ENCODE results near the gene RPL28.
"Not testable (repeated sequence)": the region's sequence is repeated elsewhere in the genome, so short reads cannot be mapped to it uniquely, and the experiment has no call there.

Gene RPL28

GRCh38 chr19:55432241-55432959 lies 46.7 kb downstream of the RPL28 start:
- no peak for DNase-seq

DNA sequence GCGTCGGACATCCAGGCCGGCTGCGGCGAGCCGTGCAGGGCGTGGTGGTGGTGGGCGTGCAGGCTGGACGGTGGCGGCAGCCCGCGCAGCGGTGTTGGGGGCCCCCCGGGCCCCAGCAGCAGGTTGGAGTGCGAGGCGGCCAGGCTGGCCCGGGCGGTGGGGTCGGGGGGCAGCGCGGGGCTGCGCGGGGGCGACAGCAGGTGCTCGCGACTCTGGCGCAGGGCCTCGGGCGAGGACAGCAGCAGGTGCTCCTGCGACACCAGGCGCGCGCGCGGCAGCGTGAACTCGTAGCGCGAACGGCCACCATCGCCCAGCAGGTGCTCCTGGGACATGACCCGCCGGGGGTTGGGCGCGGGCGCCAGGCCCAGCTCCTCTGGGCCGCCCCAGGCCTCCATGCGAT lies 47.6 kb downstream of the RPL28 start:
- no peak for DNase-seq

DNA sequence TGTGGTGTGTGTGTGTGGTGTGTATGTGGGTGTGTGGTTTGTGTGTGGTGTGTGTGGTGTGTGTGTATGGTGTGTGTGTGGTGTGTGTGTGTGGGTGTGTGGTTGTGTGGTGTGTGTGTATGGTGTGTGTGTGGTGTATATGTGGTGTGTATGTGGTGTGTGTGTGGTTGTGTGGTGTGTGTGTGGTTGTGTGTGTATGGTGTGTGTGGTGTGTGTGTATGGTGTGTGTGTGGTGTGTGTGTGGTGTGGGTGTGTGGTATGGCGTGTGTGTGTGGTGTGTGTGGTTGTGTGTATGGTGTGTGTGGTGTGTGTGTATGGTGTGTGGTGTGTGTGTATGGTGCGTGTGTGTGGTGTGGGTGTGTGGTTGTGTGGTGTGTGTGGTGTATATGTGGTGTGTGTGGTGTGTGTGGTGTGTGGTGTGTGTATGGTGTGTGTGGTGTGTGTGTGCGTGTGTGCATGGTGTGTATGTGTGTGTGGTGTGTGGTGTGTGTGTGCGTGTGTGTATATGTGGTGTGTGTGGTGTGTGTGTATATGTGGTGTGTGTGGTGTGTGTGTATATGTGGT lies 48.7 kb downstream of the RPL28 start:
- DNase-seq: no peak

DNA sequence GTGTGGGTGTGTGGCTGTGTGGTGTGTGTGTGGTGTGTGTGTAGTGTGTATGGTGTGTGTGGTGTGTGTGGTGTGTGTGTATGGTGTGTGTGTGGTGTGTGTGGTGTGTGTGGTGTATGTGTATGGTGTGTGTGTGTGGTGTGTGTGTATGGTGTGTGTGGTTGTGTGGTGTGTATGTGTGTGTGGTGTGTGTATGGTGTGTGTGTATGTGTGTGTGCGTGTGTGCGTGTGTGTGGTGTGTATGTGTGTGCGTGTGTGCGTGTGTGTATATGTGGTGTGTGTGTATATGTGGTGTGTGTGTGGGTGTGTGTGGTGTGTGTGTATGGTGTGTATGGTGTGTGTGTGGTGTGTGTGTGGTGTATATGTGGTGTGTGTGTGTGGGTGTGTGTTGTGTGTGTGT lies 49.3 kb downstream of the RPL28 start:
- no peak for DNase-seq

GRCh38 chr19:55436847-55437246 lies 51.1 kb downstream of the RPL28 start:
- DNase-seq: no peak

GRCh38 chr19:55437410-55437809 lies 51.7 kb downstream of the RPL28 start:
- peak in 1 of 2 experiments; percentile 48 for DNase-seq

DNA sequence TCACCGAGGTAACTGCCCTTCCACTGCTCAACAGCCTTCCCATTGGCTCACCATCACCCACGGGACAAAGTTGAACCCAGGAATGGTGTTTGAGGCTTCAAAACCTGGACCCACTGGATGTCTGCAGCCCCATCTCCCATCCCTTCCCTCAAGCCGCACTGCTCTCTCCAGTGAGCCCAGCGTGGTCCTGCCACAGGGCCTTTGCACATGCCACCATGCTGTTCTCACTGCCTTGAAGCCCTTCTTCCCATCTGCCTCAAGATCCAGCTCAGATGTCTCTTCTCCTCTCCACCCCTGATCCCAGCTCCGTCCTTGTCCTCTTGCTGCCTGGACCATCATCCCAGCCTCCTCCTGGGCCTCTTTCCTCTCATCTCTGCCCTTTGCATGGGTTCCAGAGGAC lies 53.3 kb downstream of the RPL28 start:
- no peak for DNase-seq

- DNase-seq: no peak
Measured at GRCh38 chr19:55440411-55441105, 54.8 kb downstream of the RPL28 start.

DNA sequence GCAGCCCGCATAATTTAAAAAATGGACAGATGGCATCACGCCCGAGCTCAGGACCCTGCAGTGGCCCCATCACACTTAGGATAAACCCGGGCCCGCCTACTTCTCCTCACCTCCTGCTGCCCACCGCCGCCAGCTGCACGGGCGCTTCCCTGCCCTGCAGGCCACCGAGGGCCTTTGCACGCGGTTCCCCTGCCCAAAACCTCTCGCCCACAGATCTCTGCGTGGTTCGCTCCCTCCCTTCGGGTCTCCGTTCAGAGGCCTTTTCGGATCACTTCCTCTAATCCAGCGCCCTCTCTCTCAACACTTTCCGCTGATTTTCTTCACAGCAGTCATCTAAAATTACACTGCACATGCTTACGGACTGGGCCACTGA lies 55.6 kb downstream of the RPL28 start:
- DNase-seq: no peak

- no peak for DNase-seq
Measured at GRCh38 chr19:55441692-55442321, 56.1 kb downstream of the RPL28 start.

- no peak for DNase-seq
Measured at GRCh38 chr19:55442372-55442961, 56.7 kb downstream of the RPL28 start.

DNA sequence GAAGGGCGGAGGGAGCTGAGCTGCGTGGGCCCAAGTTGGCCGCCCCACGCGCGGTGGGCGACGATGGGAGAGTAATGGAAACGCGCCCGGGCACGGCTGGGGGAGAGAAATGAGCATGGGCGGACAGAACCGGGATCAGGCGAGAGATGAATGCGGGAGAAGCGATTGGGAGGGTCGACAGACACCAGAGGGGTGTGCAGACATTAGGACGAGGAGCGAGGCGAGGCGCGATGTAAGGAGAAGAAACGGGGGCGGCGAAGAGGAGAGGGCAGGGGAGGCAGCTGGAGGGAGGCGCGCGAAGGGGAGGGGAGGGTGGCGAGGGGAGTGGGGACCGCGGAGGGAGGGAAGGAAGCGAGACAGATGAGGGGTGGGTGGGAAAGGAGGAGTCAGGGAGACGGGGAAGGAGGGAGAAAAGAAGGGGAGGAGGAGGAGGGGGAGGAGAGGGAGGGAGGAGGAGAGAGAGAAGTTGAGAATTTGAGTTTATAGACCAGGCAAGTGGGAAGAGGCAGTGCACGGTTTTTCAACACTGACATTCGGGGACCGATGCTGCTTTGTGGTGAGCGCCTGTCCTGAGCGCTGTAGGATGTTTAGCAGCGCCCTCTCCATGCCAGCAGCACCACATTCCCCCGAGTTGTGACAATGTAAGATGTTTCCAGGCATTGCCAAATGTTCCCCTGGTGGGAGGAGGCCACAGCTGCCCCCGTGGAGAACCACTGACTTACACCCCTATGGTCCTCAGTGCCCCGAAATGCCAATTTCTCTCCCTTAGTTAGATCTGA lies 57.5 kb downstream of the RPL28 start, which contains the start of gene SHISA7:
TSS of gene SHISA7 (minus strand) at position 256 of the 779 bp plus-strand sequence. CDS start 437 bp downstream, outside the sequence.
- peak in 1 of 2 experiments; percentile 14 for DNase-seq

DNA sequence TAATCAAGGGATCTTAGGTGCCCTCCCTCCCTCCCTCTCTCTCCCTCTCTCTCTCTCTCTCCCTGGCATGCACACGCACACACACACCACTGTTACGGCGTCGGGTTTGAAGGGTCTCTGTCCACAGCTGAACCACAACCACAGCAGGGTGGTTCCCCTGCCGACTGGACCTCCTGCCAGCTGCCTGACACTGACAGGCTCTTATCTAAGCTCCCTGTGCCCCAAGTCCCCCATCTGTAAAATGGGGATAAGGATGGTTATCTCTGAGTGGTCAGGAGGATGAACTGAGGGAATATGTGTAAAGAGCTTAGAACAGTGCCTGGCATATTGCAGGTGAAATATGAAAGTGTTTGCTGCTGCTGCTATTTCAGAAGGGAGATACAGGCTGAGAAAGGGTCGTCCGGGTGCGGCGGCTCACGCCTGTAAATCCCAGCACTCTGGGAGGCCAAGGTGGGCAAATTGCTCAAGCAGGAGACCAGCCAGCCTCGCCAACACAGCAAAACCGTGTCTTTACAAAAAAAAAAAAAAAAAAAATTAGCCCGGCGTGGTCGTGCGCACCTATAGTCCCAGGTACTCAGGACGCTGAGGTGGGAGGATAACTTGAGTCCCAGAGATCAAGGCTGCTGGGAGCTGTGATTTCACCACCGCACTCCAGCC lies 58.2 kb downstream of the RPL28 start:
- DNase-seq: no peak

DNA sequence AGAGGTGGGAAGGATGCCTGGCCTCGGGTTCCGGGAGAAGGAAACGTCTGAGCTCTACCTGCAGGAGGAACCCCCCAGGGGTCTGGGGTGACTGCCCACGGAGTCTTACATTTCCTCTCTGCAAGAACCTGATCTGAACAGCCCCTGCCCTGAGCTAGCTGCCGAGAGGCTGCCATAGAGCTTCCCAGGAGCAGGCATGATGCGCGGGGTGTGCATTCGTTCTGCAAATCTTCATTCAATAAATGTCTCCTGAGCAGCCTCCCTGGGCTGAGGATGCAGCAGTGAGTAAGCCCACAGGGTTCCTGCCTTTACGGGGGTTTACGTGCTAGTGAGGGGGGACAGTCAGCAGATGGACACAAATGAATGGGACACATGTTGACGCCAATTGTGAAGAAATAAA lies 58.9 kb downstream of the RPL28 start:
- DNase-seq: no peak

- DNase-seq: no peak
Measured at GRCh38 chr19:55446060-55446459, 60.3 kb downstream of the RPL28 start.

DNA sequence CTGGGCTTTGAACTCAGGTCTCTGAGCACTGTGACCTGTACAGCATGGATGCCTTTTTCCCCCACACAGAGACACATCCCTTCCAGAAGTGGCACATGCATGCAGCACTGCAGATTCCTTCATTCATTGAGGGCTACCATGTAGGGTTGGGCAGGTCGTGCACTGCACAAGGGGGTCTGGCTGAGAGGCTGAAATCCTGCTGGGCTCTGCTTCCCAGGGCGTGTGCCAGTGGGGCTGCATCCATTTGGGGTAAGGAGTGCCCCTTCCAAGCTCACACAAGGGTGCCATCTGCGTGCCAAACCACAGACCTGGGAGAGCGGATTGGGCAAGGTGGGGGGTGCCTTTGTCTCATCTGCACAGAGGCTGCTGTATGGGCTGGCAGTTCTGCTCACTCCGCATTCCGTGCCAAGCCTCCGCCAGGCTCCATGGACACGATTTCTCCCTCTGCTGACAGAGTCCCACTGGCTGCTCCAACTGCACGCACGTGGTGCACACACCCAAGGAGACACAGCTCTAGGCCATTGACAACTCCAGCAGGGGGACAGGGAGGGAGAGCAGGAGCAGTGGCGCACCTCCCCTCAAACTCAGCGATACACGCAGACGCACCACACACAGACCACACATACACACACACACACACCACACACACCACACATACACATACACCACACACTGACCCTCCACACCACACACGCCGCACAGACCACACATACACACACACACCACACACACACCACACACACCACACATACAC lies 61.9 kb downstream of the RPL28 start:
- DNase-seq: peak in 1 of 2 experiments; percentile 49

DNA sequence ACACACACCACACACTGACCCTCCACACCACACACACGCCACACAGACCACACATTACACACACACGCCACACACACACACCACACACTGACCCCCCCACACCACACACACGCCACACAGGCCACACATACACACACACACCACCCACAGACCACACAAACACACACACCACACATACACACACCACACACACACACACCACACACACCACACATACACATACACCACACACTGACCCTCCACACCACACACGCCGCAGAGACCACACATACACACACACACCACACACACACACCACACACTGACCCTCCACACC lies 62.4 kb downstream of the RPL28 start:
- DNase-seq: not testable (repeated sequence)

DNA sequence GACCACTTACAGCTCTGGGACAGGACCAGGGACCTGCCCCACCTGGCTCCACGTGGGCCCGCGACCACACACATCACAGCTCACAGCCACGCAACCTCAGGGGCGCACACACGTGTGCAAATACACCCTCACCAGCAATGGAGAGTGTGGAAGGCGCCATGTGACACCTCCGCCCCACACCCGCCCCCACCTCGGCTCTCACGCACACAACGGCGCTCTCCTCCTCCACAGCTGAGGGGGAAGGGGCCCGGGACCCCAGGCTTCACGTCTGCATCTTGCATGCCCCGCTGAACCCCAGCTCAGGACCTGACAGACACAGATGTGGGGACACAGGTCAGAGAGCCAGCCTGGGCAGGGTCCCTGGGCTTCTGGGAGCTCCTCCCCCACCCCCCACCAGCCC lies 63.7 kb downstream of the RPL28 start:
- DNase-seq: no peak

DNA sequence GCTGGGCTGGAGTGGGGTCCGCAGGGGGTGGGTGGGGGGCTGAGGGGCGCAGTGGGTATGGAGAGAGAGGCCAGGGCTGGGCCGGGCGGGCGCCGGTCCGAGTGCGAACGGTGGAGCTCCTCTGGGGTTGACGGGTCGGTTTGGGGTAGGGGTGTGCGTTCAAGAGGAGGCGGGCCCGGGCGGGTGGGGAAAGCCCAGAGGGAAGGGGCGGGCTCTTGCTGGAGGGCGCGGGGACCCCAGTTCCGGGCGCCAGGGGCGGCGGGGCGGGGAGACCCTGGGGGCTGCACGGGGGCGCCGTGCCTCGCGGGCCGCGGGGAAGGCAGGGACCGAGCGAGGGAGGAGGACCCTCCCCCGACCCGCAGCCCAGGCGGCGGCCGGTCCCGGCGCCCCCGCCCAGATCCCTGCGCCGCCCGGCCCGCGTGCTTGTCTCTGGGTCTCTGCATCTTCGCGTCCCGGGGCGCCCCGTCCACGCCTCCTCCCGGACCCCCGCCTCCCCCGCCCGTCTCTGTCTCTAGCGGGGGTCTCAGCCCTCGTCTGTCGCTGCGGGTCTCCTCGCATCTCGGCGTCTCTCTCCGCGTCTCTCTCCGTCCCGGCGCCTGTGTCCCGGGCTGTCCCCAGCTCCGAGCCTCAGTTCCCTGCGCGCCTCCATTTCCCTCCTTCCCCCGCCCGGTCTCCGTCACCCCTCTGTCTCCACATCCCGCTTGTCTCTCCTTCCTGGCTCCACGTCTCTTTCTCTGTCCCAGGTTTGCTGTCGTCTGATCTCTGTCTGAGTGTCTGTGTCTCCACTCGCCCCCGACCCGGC lies 65.6 kb downstream of the RPL28 start:
- DNase-seq: no peak

DNA sequence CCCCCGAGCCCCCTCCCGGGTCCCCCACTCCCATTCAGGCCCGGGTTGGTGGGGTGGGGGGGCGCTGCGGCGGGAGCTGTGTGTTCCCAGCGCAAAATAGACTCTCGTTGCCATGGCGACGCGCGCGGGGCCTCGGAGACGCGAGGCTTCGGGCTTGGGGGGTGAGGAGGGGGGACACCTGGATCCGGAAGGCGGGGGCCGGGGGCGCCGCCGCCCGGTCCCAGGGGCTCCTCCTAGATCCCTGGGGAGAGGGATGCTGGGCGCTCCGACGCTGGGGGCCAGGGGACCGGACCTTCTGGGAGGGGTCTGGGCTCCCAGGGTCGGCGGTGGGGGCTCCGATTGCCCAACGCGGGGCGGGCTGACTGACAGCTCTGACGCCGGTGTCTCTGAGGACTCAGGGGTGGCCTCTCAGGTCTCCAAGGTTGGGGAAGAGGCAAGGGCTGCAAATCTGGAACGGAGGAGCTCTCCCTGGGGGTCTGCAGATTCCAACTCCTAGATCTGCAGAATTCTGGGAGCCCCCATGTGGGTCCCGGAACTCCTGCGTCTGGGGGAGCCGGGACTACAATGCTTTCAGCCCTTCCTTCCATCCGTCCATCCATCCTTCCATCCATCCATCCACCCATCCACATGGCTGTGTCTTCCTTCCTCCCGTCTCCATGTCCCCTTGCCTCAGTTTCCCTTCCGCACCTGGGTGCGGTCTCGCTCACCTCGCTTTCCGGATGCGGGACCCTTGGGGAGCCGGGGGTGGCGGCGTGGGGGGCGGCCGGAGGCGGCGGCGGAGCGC lies 66.4 kb downstream of the RPL28 start:
- no peak for DNase-seq
